ENCODE measurements around the gene NTN4. TPM values are rescaled to one million over a fixed set of nuclear protein-coding genes. Genes with fewer than 3 reads are reported as not detected.

The NTN4 gene
- total RNA-seq, 1 donor, result 135 TPM

- DNase-seq (ENCODE audit: low read depth), result peak; percentile 33
- no peak overlapping the region for H3K4me3 ChIP-seq (ENCODE audit: low read depth, low read length)
- TF ChIP-seq CTCF (IDR thresholded peaks at IDR 0.05; ENCODE audit: insufficient read depth, low read depth, low read length), result no peak
These were observed 5.8 kb upstream of the NTN4 start for GRCh38 chr12:95796225-95796981.

- H3K4me3 ChIP-seq (ENCODE audit: low read depth, low read length), result peak overlapping the region; percentile 61
- DNase-seq (ENCODE audit: low read depth), result peak; percentile 22
- no peak for TF ChIP-seq CTCF (IDR thresholded peaks at IDR 0.05; ENCODE audit: insufficient read depth, low read depth, low read length)
These were observed 619 bp upstream of the NTN4 start for GRCh38 chr12:95790917-95791849.

GRCh38 chr12:95789126-95790032, 1.2 kb downstream of the NTN4 start:
- no peak for TF ChIP-seq CTCF (IDR thresholded peaks at IDR 0.05; ENCODE audit: insufficient read depth, low read depth, low read length)
- peak overlapping the region; percentile 61 for H3K4me3 ChIP-seq (ENCODE audit: low read depth, low read length)
- DNase-seq (ENCODE audit: low read depth), result no peak

- no peak overlapping the region for H3K4me3 ChIP-seq (ENCODE audit: low read depth, low read length)
- peak; percentile 27 for DNase-seq (ENCODE audit: low read depth)
- TF ChIP-seq CTCF (IDR thresholded peaks at IDR 0.05; ENCODE audit: insufficient read depth, low read depth, low read length), result no peak
These were observed 1.9 kb downstream of the NTN4 start for GRCh38 chr12:95788637-95789036.

GRCh38 chr12:95787274-95787818, 3.2 kb downstream of the NTN4 start:
- no peak for TF ChIP-seq CTCF (IDR thresholded peaks at IDR 0.05; ENCODE audit: insufficient read depth, low read depth, low read length)

GRCh38 chr12:95784915-95785314, 5.6 kb downstream of the NTN4 start:
- DNase-seq (ENCODE audit: low read depth), result no peak
- H3K4me3 ChIP-seq (ENCODE audit: low read depth, low read length), result no peak overlapping the region
- no peak for TF ChIP-seq CTCF (IDR thresholded peaks at IDR 0.05; ENCODE audit: insufficient read depth, low read depth, low read length)

More at GRCh38 chr12:95787274-95787818, 3.2 kb downstream of the NTN4 start:
- H3K4me3 ChIP-seq (ENCODE audit: low read depth, low read length), result no peak overlapping the region
- DNase-seq (ENCODE audit: low read depth), result no peak

Data from fibroblast of villous mesenchyme (primary cell).